ENCODE measurements around the gene RAG2.

The RAG2 gene

DNA sequence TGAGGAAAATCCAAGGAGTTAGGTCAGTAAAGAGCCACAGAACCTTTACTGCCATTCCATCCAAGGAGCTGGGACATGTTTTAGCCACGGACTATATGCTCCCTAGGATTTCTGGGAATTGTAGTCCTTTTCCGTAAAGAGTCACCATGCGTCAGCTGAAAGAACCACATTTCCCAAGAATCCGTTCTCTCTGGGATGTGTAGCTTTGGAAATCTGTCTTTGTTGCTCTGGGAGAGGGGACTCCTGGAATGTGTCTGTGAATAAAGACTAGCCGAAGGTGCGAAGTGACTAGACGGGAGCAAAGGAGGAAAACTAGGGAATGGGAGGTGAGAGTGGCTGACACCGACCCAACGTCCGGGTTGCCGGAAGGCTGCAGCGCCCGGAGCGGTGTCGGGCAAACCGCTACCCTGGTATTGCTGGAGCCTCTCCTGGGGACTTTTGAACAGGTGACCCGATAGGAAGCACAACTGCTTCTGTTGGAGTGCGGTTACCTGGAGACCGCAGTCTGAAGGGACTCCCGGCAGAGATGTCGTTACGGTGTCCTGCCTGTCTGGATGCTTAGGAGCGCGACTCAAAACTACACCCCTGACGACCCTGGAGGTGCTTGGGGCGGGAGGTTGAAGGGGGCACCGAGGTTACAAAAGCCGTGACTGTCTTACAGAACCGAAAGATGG lies 3.6 kb downstream of the RAG2 start, which contains the start of gene IFTAP:
Gene IFTAP, plus strand, starts transcription at position 187 of the 674 bp plus-strand sequence. CDS start 15,602 bp downstream, outside the sequence.
- CTCF ChIA-PET: no interaction called here
- POLR2A ChIA-PET: interaction anchor here (0.6 to 0.9 kb wide), 2 partner anchors 8 to 14 kb away, joined by 3 to 4 read pairs; no protein-coding TSS in a partner anchor

GRCh38 chr11:36591433-36591832 lies 6.6 kb downstream of the RAG2 start:
- CTCF ChIA-PET: no interaction called here

More for the DNA sequence above, 3.6 kb downstream of the RAG2 start, which contains the start of gene IFTAP:
- peak; percentile 82 for DNase-seq (ENCODE audit: extremely low spot score)
- TF ChIP-seq TARDBP (IDR thresholded peaks at IDR 0.05) (no peak), BHLHE40 (IDR thresholded peaks at IDR 0.05; ENCODE audit: borderline replicate concordance) (no peak), SP1 (IDR thresholded peaks at IDR 0.05) (no peak), FOXK2 (IDR thresholded peaks at IDR 0.05) (no peak), ELF4 (IDR thresholded peaks at IDR 0.05) (peak; percentile 84), ARNT (IDR thresholded peaks at IDR 0.05) (no peak), PKNOX1 (IDR thresholded peaks at IDR 0.05) (no peak), NFRKB (IDR thresholded peaks at IDR 0.05) (no peak), FOXA1 (IDR thresholded peaks at IDR 0.05) (no peak), SUZ12 (IDR thresholded peaks at IDR 0.05) (peak; percentile 92), HDGF (IDR thresholded peaks at IDR 0.05; ENCODE audit: borderline replicate concordance) (no peak), CTBP1 (IDR thresholded peaks at IDR 0.05; ENCODE audit: borderline replicate concordance) (peak; percentile 76; the same call in 1 of the 2 replicates), LEF1 (IDR thresholded peaks at IDR 0.05; ENCODE audit: borderline replicate concordance) (no peak), L3MBTL2 (conservative IDR thresholded peaks at IDR 0.05) (peak; percentile 89)

DNA sequence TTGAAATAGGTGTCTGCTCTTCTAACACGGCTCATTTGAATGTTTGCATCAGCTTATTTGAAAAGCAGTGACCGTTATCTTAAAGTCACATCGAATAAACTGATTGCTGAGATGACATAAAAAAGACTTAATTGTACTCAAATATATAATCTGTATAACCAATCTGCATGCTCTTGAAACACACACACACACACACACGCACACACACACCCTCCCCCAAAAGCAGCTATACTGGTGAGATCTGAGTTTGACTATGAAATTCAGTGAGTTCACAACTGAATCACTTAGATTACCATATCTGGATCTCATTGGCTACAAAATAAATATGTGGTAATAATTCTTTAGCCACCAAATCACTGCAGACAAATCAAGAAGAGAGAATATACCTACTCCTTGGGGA lies 7.5 kb downstream of the RAG2 start:
- DNase-seq (ENCODE audit: extremely low spot score): no peak
- TF ChIP-seq LEF1 (IDR thresholded peaks at IDR 0.05; ENCODE audit: borderline replicate concordance) (no peak), L3MBTL2 (conservative IDR thresholded peaks at IDR 0.05) (no peak), ARNT (IDR thresholded peaks at IDR 0.05) (no peak), TARDBP (IDR thresholded peaks at IDR 0.05) (no peak), FOXM1 (IDR thresholded peaks at IDR 0.05; ENCODE audit: borderline replicate concordance) (no peak), FOXA1 (IDR thresholded peaks at IDR 0.05) (no peak), FOXK2 (IDR thresholded peaks at IDR 0.05) (no peak), PKNOX1 (IDR thresholded peaks at IDR 0.05) (no peak), NFRKB (IDR thresholded peaks at IDR 0.05) (no peak), BHLHE40 (IDR thresholded peaks at IDR 0.05; ENCODE audit: borderline replicate concordance) (no peak), SUZ12 (IDR thresholded peaks at IDR 0.05) (no peak), HDGF (IDR thresholded peaks at IDR 0.05; ENCODE audit: borderline replicate concordance) (no peak), ELF4 (IDR thresholded peaks at IDR 0.05) (no peak), SP1 (IDR thresholded peaks at IDR 0.05) (no peak), ZNF384 (IDR thresholded peaks at IDR 0.05) (no peak), CTBP1 (IDR thresholded peaks at IDR 0.05; ENCODE audit: borderline replicate concordance) (no peak)
- ChIA-PET CTCF (no interaction called here), POLR2A (no interaction called here)

More at GRCh38 chr11:36591433-36591832, 6.6 kb downstream of the RAG2 start:
- POLR2A ChIA-PET: no interaction called here
- no peak for TF ChIP-seq FOXK2 (IDR thresholded peaks at IDR 0.05)
- TF ChIP-seq NFRKB (IDR thresholded peaks at IDR 0.05): no peak
- TF ChIP-seq L3MBTL2 (conservative IDR thresholded peaks at IDR 0.05): no peak
- TF ChIP-seq BHLHE40 (IDR thresholded peaks at IDR 0.05; ENCODE audit: borderline replicate concordance): no peak
- TF ChIP-seq SP1 (IDR thresholded peaks at IDR 0.05): no peak
- no peak for TF ChIP-seq PKNOX1 (IDR thresholded peaks at IDR 0.05)
- TF ChIP-seq HDGF (IDR thresholded peaks at IDR 0.05; ENCODE audit: borderline replicate concordance): no peak
- TF ChIP-seq ZNF384 (IDR thresholded peaks at IDR 0.05): no peak
- TF ChIP-seq LEF1 (IDR thresholded peaks at IDR 0.05; ENCODE audit: borderline replicate concordance): no peak
- no peak for TF ChIP-seq FOXM1 (IDR thresholded peaks at IDR 0.05; ENCODE audit: borderline replicate concordance)
- no peak for TF ChIP-seq SUZ12 (IDR thresholded peaks at IDR 0.05)
- no peak for TF ChIP-seq CTBP1 (IDR thresholded peaks at IDR 0.05; ENCODE audit: borderline replicate concordance)
- no peak for TF ChIP-seq FOXA1 (IDR thresholded peaks at IDR 0.05)
- no peak for TF ChIP-seq TARDBP (IDR thresholded peaks at IDR 0.05)
- no peak for TF ChIP-seq ELF4 (IDR thresholded peaks at IDR 0.05)
- no peak for TF ChIP-seq ARNT (IDR thresholded peaks at IDR 0.05)
- no peak for DNase-seq (ENCODE audit: extremely low spot score)

DNA sequence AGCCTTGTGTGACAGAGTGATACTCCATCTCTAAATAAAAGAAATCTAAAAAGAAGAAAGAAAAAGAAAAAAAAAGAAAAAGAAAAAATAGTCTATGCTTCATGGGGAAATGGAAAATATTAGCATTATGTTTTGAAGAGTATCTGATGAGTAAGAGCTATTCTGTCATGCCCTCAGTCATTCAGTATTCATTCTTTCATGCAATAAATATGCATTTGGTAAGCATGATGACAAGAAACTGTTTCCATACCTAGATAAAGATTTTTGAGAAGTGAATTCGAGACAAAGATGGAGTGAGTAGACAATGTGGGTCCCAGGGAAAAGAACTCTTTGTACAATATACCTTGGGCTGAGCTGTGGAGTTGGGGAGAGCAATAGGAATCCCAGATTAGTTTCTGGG lies 9.9 kb downstream of the RAG2 start:
- TF ChIP-seq LEF1 (IDR thresholded peaks at IDR 0.05; ENCODE audit: borderline replicate concordance) (no peak), CTBP1 (IDR thresholded peaks at IDR 0.05; ENCODE audit: borderline replicate concordance) (no peak), SUZ12 (IDR thresholded peaks at IDR 0.05) (no peak), BHLHE40 (IDR thresholded peaks at IDR 0.05; ENCODE audit: borderline replicate concordance) (no peak), ARNT (IDR thresholded peaks at IDR 0.05) (no peak), PKNOX1 (IDR thresholded peaks at IDR 0.05) (no peak), FOXA1 (IDR thresholded peaks at IDR 0.05) (no peak), HDGF (IDR thresholded peaks at IDR 0.05; ENCODE audit: borderline replicate concordance) (no peak), NFRKB (IDR thresholded peaks at IDR 0.05) (no peak)
- DNase-seq (ENCODE audit: extremely low spot score): no peak
- ChIA-PET POLR2A (no interaction called here), CTCF (no interaction called here)

GRCh38 chr11:36586543-36586942 lies 11.5 kb downstream of the RAG2 start:
- no peak for TF ChIP-seq FOXA1 (IDR thresholded peaks at IDR 0.05)
- no peak for TF ChIP-seq CTBP1 (IDR thresholded peaks at IDR 0.05; ENCODE audit: borderline replicate concordance)
- TF ChIP-seq PKNOX1 (IDR thresholded peaks at IDR 0.05): no peak
- no peak for TF ChIP-seq SUZ12 (IDR thresholded peaks at IDR 0.05)
- TF ChIP-seq HDGF (IDR thresholded peaks at IDR 0.05; ENCODE audit: borderline replicate concordance): no peak
- TF ChIP-seq BHLHE40 (IDR thresholded peaks at IDR 0.05; ENCODE audit: borderline replicate concordance): no peak
- no peak for TF ChIP-seq L3MBTL2 (conservative IDR thresholded peaks at IDR 0.05)
- TF ChIP-seq ARNT (IDR thresholded peaks at IDR 0.05): no peak
- TF ChIP-seq ELF4 (IDR thresholded peaks at IDR 0.05): no peak
- no peak for TF ChIP-seq FOXM1 (IDR thresholded peaks at IDR 0.05; ENCODE audit: borderline replicate concordance)
- no peak for TF ChIP-seq NFRKB (IDR thresholded peaks at IDR 0.05)
- no peak for TF ChIP-seq SP1 (IDR thresholded peaks at IDR 0.05)
- TF ChIP-seq ZNF384 (IDR thresholded peaks at IDR 0.05): no peak
- no peak for TF ChIP-seq FOXK2 (IDR thresholded peaks at IDR 0.05)
- TF ChIP-seq LEF1 (IDR thresholded peaks at IDR 0.05; ENCODE audit: borderline replicate concordance): no peak
- TF ChIP-seq TARDBP (IDR thresholded peaks at IDR 0.05): no peak
- ChIA-PET CTCF (no interaction called here), POLR2A (no interaction called here)
- no peak for DNase-seq (ENCODE audit: extremely low spot score)

All from HEK293T (cell line).